GM10248 (cell line): ENCODE data around the gene ADCY7.

ENCODE experiments used
- CTCF ChIA-PET: fragments of 300-600 bp; sonication (Branson Sonifier 250); formaldehyde crosslinking; extraction: SDS; loops from one replicate; lab custom pipeline; 2021; ENCODE audit warnings: antibody characterized with exemption; lab: Yijun Ruan, JAX
- POLR2A ChIA-PET: fragments of 350-650 bp; sonication (Branson Sonifier 250); formaldehyde crosslinking; extraction: SDS; loops from one replicate; lab custom pipeline; 2020; ENCODE audit warnings: antibody characterized with exemption; lab: Yijun Ruan, JAX
- DNase-seq: peaks from one replicate; pipeline ENCODE4 v3.0.0; 2012; ENCODE audit errors: extremely low spot score
- CTCF ChIP-seq: IDR thresholded peaks from 2 replicates; pipeline ENCODE4 v1.5.1; 2012; ENCODE audit warnings: mild to moderate bottlenecking, low read depth; ENCODE audit errors: extremely low read depth, missing control alignments, control extremely low read depth

ADCY7 gene

GRCh38 chr16:50254072-50254471, 12.3 kb upstream of the ADCY7 start:
- no peak for DNase-seq
- POLR2A ChIA-PET = no interaction called here
- CTCF ChIA-PET = interaction anchor here (0.7 to 2.0 kb wide), 8 partner anchors 9 to 552 kb away, joined by 3 to 8 read pairs (median 4); partner anchors contain the start of gene CNEP1R1
- TF ChIP-seq CTCF = no peak

- no peak for TF ChIP-seq CTCF
- ChIA-PET POLR2A (no interaction called here), CTCF (interaction anchor here (1.2 to 2.0 kb wide), 6 partner anchors 10 to 230 kb away, joined by 3 to 8 read pairs (median 4); partner anchors contain the start of gene CNEP1R1)
- no peak for DNase-seq
These were observed 10.8 kb upstream of the ADCY7 start for GRCh38 chr16:50255538-50255937.

GRCh38 chr16:50256604-50257003, 9.7 kb upstream of the ADCY7 start:
- DNase-seq = no peak
- no peak for TF ChIP-seq CTCF
- CTCF ChIA-PET = interaction anchor here (1.2 to 2.0 kb wide), 2 partner anchors 17 to 188 kb away, joined by 3 to 6 read pairs; no protein-coding TSS in a partner anchor
- POLR2A ChIA-PET = no interaction called here

GRCh38 chr16:50257876-50258275, 8.5 kb upstream of the ADCY7 start:
- no peak for TF ChIP-seq CTCF
- CTCF ChIA-PET = interaction anchor here (0.9 to 2.0 kb wide), 5 partner anchors 15 to 189 kb away, joined by 3 to 6 read pairs (median 3); no protein-coding TSS in a partner anchor
- no peak for DNase-seq
- POLR2A ChIA-PET = no interaction called here

GRCh38 chr16:50259334-50260205, 6.8 kb upstream of the ADCY7 start:
- DNase-seq = no peak
- ChIA-PET POLR2A (interaction anchor here (0.6 kb wide), 1 partner anchor 19 kb away, joined by 3 read pairs; no protein-coding TSS in a partner anchor), CTCF (interaction anchor here (1.0 to 2.2 kb wide), 4 partner anchors 8 to 46 kb away, joined by 3 to 5 read pairs (median 4); no protein-coding TSS in a partner anchor)
- no peak for TF ChIP-seq CTCF
